GM21737 (cell line): ENCODE measurements around the gene ZIC2.

ENCODE experiments used
- ATAC-seq: cut with Tn5 transposase; IDR thresholded peaks from one replicate; pipeline ENCODE4 v1.9.1; 2021; ENCODE audit warnings: mild to moderate bottlenecking, moderate library complexity; ENCODE audit not compliant: unreplicated experiment

Gene ZIC2

GRCh38 chr13:99959127-99959539 lies 22.5 kb upstream of the ZIC2 start:
- no peak for ATAC-seq

- ATAC-seq, result no peak
Measured at GRCh38 chr13:99959540-99960230, 21.9 kb upstream of the ZIC2 start.

- no peak for ATAC-seq
Measured at GRCh38 chr13:99960663-99961311, 20.8 kb upstream of the ZIC2 start.

- ATAC-seq, result no peak
Measured at GRCh38 chr13:99961636-99962035, 19.9 kb upstream of the ZIC2 start.

GRCh38 chr13:99962242-99962641 lies 19.3 kb upstream of the ZIC2 start:
- ATAC-seq, result no peak

DNA sequence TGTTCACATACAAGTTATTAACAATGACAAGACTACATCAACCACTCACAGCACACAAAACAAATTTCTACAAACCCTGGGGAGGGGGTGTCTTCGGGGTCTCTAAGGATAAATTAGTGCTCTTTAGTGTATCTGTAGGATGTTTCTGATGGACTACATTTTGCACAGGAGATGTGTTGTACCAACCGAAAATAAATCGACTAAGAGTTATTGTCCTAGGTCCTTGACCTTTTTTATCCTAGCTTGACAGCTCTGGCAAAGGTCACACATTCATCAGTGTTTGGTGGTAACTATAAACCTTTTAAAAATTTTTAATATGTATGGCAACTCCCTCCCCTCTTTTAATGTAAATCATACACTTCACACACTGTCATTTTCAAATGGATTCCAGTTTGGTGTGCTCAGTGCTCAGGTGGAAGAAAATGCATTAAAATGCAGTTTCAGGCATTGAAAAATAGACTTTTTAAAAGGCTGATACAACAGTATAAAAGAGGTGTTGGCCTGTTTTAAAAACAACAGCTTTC lies 17.7 kb upstream of the ZIC2 start:
- ATAC-seq, result no peak

DNA sequence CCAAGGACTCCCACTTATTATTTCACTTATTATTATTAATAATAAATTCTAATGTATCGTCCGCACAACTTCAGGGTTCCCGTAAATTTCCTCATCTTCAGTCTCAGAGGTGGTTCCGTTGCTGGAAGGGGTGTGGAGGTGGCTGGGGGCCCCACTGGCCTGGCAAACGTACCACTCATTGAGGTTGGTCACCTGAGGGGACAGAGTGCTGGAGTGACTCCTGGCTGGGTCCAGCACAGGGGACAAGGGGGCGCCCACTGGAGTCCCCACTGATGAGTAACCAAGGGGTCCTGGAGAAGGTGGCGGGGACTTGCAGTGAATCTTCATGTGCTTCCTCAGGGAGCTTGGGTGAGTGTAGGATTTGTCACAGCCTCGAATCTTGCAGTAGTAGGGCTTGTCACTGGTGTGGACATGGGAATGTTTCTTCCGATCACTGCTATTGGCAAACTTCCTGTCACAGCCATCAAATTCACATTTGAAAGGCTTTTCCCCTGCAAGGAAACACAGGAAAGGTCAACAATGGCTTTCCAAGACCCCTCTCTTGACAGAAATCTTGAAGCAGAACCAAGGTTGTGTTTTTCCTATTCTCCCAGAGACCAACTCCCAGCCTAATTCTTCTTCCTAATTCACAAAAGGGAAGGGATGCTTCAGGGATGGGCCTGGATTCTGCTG lies 16.1 kb upstream of the ZIC2 start:
- ATAC-seq, result no peak

DNA sequence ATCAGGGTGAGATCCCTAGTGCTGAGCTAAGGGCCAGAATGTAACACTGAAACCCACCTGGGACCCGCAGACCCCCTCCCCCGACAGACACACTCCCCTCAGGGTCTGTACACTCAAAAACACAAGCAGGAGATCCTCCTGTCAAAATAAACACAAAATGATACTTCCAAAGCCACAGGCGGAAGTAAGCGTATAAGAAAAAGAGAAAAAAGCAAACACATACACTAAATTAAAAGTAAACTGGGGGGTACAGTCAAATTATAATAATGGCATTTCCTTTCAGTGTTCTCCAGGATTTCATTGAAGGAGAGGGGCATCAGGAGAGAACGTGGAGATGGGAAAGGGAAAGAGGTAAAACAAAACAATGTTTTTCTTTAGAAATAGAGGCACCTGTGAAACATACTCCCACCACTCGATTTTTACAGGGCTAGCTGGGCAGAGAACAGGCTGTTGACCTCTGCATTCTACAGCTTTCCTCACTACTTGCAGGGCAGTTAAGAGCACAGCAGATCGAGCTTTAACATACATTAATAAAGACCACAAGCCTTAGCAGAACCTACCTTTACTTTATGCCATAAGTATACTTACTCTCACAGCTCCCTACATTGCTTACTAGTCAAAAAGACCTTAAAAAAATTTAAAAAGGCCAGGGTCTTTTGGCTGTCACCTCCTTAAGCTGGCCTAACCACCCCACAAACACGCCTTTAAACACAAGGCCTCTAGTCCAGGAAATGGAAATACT lies 15.3 kb upstream of the ZIC2 start:
- no peak for ATAC-seq

GRCh38 chr13:99967498-99967868 lies 14.1 kb upstream of the ZIC2 start:
- ATAC-seq, result no peak

DNA sequence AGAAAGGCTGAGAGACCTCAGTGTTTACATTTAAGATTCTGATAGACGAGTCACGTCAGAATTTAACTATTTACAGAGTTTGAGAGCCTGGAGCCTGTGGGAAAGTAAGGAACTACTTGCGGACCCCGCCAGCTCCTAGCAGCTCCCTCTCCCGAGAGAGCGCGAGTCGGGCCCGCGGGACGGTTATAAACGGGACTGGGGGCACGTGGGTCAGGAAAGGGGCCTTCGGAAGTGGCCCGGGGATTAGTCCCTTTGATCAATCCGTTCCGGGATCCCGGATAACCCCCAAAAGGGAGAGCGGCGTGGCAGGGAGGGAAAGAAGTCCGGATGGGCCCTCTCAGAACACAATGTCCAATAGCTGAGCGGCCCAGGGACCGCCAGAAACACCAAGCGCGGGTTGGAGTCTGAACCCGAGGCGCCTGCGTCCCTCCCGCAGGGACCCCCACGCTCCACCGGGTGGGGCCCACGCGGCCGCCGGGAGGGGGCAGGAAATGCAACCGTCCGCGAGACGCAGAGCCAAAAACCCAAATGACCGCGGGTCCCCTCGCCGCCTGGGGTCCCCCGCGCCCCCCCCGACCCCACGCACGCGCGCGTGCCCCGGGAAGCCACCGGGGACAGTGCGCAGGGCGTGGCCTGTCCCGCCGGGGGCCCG lies 13.6 kb upstream of the ZIC2 start:
- no peak for ATAC-seq

GRCh38 chr13:99968521-99969452 lies 12.8 kb upstream of the ZIC2 start:
- ATAC-seq, result no peak

DNA sequence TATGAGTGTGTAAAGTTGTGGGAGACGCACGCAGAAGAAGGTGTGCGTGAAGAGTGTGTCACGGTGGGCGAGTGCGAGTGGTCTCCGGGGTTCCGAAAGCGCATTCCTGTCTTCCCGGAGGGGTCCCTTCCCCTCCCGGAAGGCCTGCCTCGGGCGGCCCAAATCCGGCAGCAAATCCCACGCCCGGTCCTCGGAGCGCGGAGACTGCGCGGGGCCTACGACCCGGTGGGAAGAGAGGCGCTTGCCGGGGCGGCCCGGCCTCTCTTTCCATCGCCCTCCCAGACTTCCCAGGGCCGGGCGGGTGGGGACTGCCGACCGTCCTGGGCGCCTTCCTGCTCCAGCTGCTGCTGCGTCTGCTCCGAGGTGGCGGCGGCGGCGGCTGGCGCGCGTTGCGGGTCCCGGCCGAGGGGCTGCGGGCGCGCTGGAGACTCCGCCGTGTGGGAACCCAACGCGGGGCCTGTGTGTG lies 12.1 kb upstream of the ZIC2 start:
- ATAC-seq, result no peak

DNA sequence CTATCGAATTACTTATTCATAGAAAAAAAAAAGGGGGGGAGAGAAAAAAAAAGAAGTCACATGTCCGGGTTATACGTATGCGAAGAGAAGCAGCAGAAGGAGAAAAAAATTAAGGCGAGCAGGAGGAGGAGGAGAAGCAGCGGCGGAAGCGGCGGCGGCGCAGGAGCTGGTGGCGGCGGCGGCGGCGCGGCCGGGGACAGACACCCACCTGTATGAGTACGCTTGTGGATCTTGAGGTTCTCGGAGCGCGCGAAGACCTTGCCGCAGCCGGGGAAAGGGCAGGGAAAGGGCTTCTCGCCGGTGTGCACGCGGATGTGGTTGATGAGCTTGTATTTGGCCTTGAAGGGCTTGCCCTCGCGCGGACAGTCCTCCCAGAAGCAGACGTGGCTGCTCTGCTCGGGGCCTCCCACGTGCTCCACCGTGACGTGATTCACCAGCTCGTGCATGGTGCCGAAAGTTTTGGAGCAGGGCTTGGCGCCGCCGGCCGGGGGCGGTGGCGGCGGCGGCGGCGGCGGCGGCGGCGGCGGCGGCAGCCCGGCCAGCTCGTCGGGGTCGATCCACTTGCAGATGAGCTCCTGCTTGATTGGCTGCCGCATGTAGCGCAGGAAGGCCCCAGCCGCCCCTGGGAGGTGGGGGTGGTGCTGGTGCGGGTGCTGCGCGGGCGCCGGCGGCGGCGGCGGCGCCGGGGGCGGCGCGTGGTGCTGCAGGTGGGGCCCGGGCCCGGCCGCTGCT lies 11.5 kb upstream of the ZIC2 start:
- no peak for ATAC-seq

DNA sequence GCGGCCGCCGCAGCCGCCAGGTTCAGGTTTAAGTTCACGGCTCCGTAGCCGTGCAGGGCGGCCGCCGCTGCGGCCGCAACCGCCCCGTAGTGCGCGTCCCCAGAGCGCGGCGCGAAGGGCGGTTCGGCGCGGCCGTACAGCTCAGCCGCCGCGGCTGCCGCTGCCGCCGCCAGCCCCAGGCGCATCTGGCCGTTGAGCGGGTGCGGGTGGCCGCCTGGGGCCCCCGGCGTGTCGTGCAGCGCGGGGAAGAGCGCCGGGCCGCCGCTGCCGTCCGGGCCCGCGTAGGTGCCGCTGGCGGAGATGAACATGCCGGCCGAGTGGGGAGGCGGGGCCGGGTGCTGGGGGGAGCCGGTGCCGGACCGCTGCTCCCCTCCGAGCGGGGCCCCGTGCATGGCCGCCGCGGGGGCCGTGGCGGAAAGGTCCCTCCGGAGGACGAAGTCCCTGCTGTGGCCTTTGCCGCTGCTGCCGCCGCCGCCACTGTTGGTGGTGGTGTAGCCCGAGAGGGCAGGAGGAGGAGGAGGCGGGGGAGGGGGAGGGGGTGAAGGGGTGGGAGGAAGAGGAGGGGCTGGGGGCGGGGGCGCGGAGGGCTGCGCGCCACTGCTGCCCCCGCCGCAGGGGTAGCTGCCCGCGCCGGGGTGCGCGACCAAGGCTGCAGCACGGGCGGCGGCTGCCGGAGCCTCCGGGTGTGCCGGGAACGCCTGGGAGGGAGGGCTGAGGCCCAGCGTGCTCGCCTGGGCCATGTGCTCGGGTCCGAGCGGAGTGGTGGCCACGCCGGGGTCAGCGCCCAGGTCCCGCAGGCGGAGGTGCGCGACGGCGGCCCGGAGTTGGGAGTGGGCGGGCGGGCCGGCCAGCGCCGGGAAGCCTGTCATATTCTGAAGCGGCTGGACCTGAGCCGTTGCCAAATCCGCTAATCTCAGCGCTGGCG lies 10.7 kb upstream of the ZIC2 start:
- no peak for ATAC-seq

DNA sequence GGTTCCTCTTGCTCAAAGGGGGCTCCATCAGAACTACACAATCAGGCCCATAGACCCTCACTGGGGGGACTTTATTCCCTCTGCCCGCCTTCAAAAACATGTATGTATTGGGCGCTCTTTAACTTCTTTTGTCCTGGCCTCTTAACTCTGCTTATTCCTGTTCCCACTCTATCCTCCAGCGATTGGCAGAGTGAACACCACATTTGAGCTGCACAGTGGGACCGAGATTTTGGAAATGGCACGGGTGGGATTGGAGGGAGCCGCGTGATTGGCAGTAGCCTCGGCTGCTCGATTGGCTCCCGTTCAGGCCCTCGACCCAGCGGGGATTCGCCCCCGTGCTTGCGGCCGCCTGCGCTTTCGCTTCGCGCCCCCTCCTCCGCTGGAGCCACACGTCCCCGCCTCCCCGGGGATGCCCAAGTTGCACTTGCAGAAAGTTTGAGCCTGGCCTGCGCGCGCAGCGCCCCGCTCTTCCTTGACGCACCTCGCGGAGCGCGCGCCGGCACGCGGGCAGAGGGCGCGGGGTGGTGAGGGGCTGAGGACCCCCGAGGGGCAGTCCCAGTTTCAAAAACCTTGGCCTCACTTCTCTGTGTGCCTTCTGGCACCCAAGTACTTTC lies 9.9 kb upstream of the ZIC2 start, which contains the start of gene ZIC5:
Gene ZIC5, minus strand, starts transcription at position 192 of the 614 bp plus-strand sequence. Its CDS starts 164 bp downstream, at position 28.
- no peak for ATAC-seq

DNA sequence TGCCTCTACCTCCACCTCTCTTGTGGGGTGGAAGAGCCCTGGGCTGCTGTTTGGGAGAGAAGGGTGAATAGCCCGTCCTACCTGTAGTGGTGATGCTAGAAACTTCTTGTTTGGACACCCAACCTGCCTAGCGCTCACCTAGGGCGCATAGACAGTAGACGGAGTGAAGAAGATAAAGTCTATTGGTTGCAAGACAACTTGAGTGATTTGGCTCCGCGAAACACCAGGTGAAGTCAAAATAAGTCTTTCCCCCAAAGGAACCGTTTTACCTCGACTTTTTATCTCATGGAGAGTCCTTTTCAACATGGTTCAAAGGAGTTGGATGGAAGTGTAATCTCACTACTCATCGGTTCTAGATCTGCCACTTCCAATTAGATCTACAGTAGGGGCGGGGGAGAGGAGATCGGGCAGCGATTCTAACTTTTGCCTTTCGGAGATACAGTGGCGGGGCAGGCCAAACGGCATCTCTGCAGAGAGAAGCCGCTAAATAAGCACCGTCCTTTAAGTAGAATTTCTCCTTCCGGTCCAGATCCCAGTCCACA lies 9.3 kb upstream of the ZIC2 start:
- no peak for ATAC-seq

- ATAC-seq, result no peak
Measured at GRCh38 chr13:99973163-99973807, 8.3 kb upstream of the ZIC2 start.
